ENCODE measurements around the gene ARMC6.

DNA sequence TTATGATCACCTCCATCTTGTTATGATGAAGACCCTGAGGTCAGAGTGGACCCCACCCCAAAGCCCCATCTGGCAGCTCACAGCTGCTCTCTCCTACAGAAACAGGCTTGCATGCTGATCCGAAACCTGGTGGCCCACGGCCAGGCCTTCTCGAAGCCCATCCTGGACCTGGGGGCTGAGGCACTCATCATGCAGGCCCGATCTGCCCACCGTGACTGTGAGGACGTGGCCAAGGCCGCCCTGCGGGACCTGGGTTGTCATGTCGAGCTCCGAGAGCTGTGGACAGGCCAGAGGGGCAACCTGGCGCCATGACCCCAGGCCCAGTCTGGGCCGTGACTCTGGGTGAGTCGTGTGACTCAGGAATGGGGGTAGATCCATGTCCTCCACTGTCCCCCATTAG, 23.9 kb downstream of the ARMC6 start:
- TF ChIP-seq POLR2A (IDR thresholded peaks at IDR 0.05) (no peak), POLR2AphosphoS5 (IDR thresholded peaks at IDR 0.05) (no peak)
- TF ChIP-seq, protein P1, sequence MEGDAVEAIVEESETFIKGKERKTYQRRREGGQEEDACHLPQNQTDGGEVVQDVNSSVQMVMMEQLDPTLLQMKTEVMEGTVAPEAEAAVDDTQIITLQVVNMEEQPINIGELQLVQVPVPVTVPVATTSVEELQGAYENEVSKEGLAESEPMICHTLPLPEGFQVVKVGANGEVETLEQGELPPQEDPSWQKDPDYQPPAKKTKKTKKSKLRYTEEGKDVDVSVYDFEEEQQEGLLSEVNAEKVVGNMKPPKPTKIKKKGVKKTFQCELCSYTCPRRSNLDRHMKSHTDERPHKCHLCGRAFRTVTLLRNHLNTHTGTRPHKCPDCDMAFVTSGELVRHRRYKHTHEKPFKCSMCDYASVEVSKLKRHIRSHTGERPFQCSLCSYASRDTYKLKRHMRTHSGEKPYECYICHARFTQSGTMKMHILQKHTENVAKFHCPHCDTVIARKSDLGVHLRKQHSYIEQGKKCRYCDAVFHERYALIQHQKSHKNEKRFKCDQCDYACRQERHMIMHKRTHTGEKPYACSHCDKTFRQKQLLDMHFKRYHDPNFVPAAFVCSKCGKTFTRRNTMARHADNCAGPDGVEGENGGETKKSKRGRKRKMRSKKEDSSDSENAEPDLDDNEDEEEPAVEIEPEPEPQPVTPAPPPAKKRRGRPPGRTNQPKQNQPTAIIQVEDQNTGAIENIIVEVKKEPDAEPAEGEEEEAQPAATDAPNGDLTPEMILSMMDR (IDR thresholded peaks at IDR 0.05), result no peak
